Measurements from ENCODE around the gene TMEM63A. TPM values are rescaled to one million over a fixed set of nuclear protein-coding genes. Genes with fewer than 3 reads are reported as not detected.

The TMEM63A gene
- total and polyA plus RNA-seq, 10 of the 15 experiments (the other 5 are each of a cell fraction or from before 2014, with no cell fraction given) = 1.3 to 33.5 (median 15.2) TPM

DNA sequence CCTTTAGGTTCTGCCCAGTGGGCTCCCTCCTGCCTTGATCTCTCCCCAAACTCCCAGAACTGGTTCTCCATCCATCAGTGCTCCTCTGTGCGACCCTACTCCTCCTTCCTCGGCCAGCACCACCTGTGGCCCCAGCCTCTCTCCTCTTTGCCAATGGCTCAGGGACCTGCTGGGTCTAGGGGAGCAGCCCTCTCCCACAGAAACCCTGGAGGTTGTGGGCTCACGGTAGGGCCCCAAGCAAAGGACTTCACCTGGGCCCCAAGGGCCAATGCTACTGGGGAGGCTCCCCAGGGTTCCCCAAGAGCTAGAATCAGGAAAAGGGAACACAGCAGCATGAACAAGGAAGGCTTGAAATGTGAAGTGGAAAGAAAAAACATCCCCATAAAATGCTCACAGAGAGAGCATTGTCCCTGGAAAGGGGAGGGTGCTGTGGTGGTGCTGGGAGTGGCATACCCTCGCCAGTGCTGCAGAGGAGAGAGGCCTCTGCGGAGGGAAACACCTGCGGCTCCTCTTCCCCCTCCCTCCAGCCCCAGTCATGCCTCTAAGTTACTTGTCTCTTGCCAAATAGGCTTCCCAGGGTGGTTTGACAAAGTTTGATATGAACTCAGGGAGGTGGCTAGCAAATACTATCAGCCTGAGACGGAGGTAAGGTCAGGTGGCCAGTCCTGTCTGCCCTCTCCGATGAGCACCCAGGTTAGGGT, 2.5 kb downstream of the TMEM63A start:
- ChIA-PET CTCF (interaction anchor here (0.5 to 1.4 kb wide), 6 partner anchors 30 to 321 kb away, joined by 3 to 4 read pairs (median 4); no protein-coding TSS in a partner anchor), SMC1A (ENCODE audit: uncharacterized antibody, unreplicated experiment) (interaction anchor here (1.0 to 5.1 kb wide), 4 partner anchors 18 to 101 kb away, joined by 3 to 29 read pairs (median 12); partner anchors contain the start of gene SRP9), RAD21 (ENCODE audit: unreplicated experiment) (interaction anchor here (3.7 kb wide), 1 partner anchor 102 kb away, joined by 37 read pairs; the partner anchor contains the start of gene SRP9), POLR2A (interaction anchor here (4.9 kb wide), 1 partner anchor 101 kb away, joined by 30 read pairs; the partner anchor contains the start of gene SRP9)
- in situ Hi-C loops (cut with MboI) (no loop called here), intact Hi-C loops (cut with micrococcal nuclease; ENCODE audit: unreplicated experiment) (no loop called here)
- Histone ChIP-seq H3K27me3 (replicated peaks in 1 of 2; ENCODE audit: control insufficient read depth in 2 of 2, insufficient read depth in 2 of 2, low read length in 1 of 2) (no peaks in the 10 kb centered on the region), H3K4me2 (ENCODE audit: control insufficient read depth, insufficient read depth) (peak overlapping the region; percentile 96), H3K4me3 (no peak overlapping the region; the same call in 1 of the 2 replicates), H3K9me3 (replicated peaks; ENCODE audit: control insufficient read depth, insufficient read depth, low read length) (no peaks in the 10 kb centered on the region), H3K9ac (ENCODE audit: control insufficient read depth, insufficient read depth, low read length) (peak overlapping the region; percentile 8; the same call in 1 of the 2 replicates), H3K4me1 (ENCODE audit: control insufficient read depth, insufficient read depth, low read length) (peaks cover 30% of the 10 kb centered on the region), H2AFZ (ENCODE audit: control insufficient read depth, low read depth, low read length) (no peak overlapping the region), H3K79me2 (ENCODE audit: control insufficient read depth, insufficient read depth, low read length) (peaks cover 30% of the 10 kb centered on the region), H4K20me1 (ENCODE audit: control insufficient read depth, insufficient read depth) (0 out of 2 replicates have a peak, but pooled peaks cover 3% of the 10 kb centered on the region), H3K36me3 (ENCODE audit: control insufficient read depth in 2 of 2, insufficient read depth in 2 of 2, low read length in 1 of 2) (peaks cover 1 to 2% of the 10 kb centered on the region in 2 experiments; a peak in 3 of 4 replicates), H3K27ac (ENCODE audit: control insufficient read depth, insufficient read depth) (no peak overlapping the region)
- TF ChIP-seq ZBED1 (IDR thresholded peaks at IDR 0.05; ENCODE audit: borderline replicate concordance) = no peak
- TF ChIP-seq RCOR1 (conservative IDR thresholded peaks at IDR 0.05; ENCODE audit: low read depth, low read length) = no peak
- TF ChIP-seq MYB (IDR thresholded peaks at IDR 0.05; ENCODE audit: borderline replicate concordance, low read depth, low read length) = no peak
- TF ChIP-seq CHD2 (IDR thresholded peaks at IDR 0.05; ENCODE audit: borderline replicate concordance, low read depth, low read length) = no peak
- WGBS (ENCODE audit: insufficient coverage, insufficient replicate concordance, low lambda C conversion rate, missing lambda C conversion rate) = 56% methylated on average over 7 of the region's 8 CpGs
- BruUV-seq (replicated peaks) = no TSS peak
- FAIRE-seq (no peak), ATAC-seq (0 out of 3 replicates have a peak, but pooled peaks have one; percentile 7), DNase-seq (ENCODE audit: low read depth, low spot score) (no peak)

DNA sequence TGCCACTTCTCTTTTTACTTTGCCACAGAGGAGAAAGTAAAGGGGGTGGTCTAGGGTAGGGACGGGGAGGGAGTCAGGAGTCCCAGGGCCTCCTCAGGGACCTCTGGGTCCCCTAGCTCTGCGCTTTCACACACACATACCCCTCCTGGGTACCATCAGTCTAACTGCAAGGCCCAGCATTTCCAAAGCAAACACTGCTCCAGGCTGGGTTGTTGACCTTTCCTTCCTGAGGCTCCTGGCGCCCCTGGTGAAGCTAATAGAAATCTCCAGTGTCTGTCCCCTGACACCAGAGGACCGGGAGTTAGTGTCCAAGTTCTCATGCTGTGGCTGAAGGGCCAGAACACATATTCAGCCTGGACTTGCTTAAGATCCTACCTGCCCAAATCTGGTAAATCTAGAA, 3.9 kb downstream of the TMEM63A start:
- WGBS (ENCODE audit: insufficient coverage, insufficient replicate concordance, low lambda C conversion rate, missing lambda C conversion rate) = 70% methylated on average over 4 of the region's 4 CpGs
- in situ Hi-C loops (cut with MboI) = no loop called here
- no peak overlapping the region for H3K4me3 ChIP-seq
- intact Hi-C loops (cut with micrococcal nuclease; ENCODE audit: unreplicated experiment) = no loop called here
- TF ChIP-seq, protein P1, sequence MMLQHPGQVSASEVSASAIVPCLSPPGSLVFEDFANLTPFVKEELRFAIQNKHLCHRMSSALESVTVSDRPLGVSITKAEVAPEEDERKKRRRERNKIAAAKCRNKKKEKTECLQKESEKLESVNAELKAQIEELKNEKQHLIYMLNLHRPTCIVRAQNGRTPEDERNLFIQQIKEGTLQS (IDR thresholded peaks at IDR 0.05; ENCODE audit: borderline replicate concordance, extremely low read depth, low read depth, low read length) = no peak
- TF ChIP-seq PAX8 (IDR thresholded peaks at IDR 0.05) (no peak), CHD2 (IDR thresholded peaks at IDR 0.05; ENCODE audit: borderline replicate concordance, low read depth, low read length) (no peak)
- POLR2A ChIA-PET = interaction anchor here (0.9 to 1.4 kb wide), 2 partner anchors 13 to 19 kb away, joined by 3 read pairs; no protein-coding TSS in a partner anchor
- no peaks in the 10 kb centered on the region for H3K9me3 ChIP-seq (replicated peaks; ENCODE audit: control insufficient read depth, insufficient read depth, low read length)
- H3K4me1 ChIP-seq (ENCODE audit: control insufficient read depth, insufficient read depth, low read length) = peaks cover 25% of the 10 kb centered on the region
- 0 out of 2 replicates have a peak, but pooled peaks cover 3% of the 10 kb centered on the region for H4K20me1 ChIP-seq (ENCODE audit: control insufficient read depth, insufficient read depth)
- RAD21 ChIA-PET (ENCODE audit: unreplicated experiment) = interaction anchor here (0.8 to 1.0 kb wide), 2 partner anchors 12 to 30 kb away, joined by 3 read pairs; no protein-coding TSS in a partner anchor
- no peak overlapping the region for H2AFZ ChIP-seq (ENCODE audit: control insufficient read depth, low read depth, low read length)
- peaks cover 2 to 4% of the 10 kb centered on the region in 2 experiments; a peak in 3 of 4 replicates for H3K36me3 ChIP-seq (ENCODE audit: control insufficient read depth in 2 of 2, insufficient read depth in 2 of 2, low read length in 1 of 2)
- H3K79me2 ChIP-seq (ENCODE audit: control insufficient read depth, insufficient read depth, low read length) = peaks cover 30% of the 10 kb centered on the region
- FAIRE-seq (no peak), ATAC-seq (no peak), DNase-seq (ENCODE audit: low read depth, low spot score) (no peak)
- no TSS peak for BruUV-seq (replicated peaks)
- H3K4me2 ChIP-seq (ENCODE audit: control insufficient read depth, insufficient read depth) = no peak overlapping the region; the same call in 1 of the 2 replicates
- SMC1A ChIA-PET (ENCODE audit: uncharacterized antibody, unreplicated experiment) = interaction anchor here (5.1 kb wide), 1 partner anchor 100 kb away, joined by 29 read pairs; the partner anchor contains the start of gene SRP9
- no peak overlapping the region for H3K9ac ChIP-seq (ENCODE audit: control insufficient read depth, insufficient read depth, low read length)
- H3K27ac ChIP-seq (ENCODE audit: control insufficient read depth, insufficient read depth) = no peak overlapping the region
- CTCF ChIA-PET = interaction anchor here (0.6 to 1.8 kb wide), 8 partner anchors 19 to 825 kb away, joined by 3 to 6 read pairs (median 3); no protein-coding TSS in a partner anchor
- no peaks in the 10 kb centered on the region for H3K27me3 ChIP-seq (replicated peaks in 1 of 2; ENCODE audit: control insufficient read depth in 2 of 2, insufficient read depth in 2 of 2, low read length in 1 of 2)
